HFFc6 (cell line): ENCODE data around the gene ATG16L1. TPM values are rescaled to one million over a fixed set of nuclear protein-coding genes. Genes with fewer than 3 reads are reported as not detected.

Source experiments
- DNase-seq: peaks from one replicate; pipeline ENCODE4 v3.0.0-alpha.2; 2018
- H3K27ac Mint-ChIP-seq: 2 replicates; pipeline ENCODE4 v1.8.0; 2020; ENCODE audit warnings: mild to moderate bottlenecking, mixed read lengths
- H3K27me3 Mint-ChIP-seq: 2 replicates; pipeline ENCODE4 v1.8.0; 2021; ENCODE audit warnings: mild to moderate bottlenecking, moderate library complexity, mixed read lengths; ENCODE audit not compliant: insufficient read depth
- H3K36me3 Mint-ChIP-seq: 2 replicates; pipeline ENCODE4 v1.8.0; 2021; ENCODE audit warnings: low read depth, mixed read lengths
- H3K4me1 Mint-ChIP-seq: 2 replicates; pipeline ENCODE4 v1.8.0; 2020; ENCODE audit warnings: low read depth, mixed read lengths
- H3K4me3 Mint-ChIP-seq: 2 replicates; pipeline ENCODE4 v1.8.0; 2020; ENCODE audit warnings: mild to moderate bottlenecking, moderate library complexity, mixed read lengths
- H3K9me3 Mint-ChIP-seq: 2 replicates; pipeline ENCODE4 v1.8.0; 2020; ENCODE audit warnings: mild to moderate bottlenecking, mixed read lengths
- CTCF ChIP-seq: fragments of 200-600 bp; sonication (generic); IDR thresholded peaks from 2 replicates; pipeline ENCODE4 v1.5.0; 2021; ENCODE audit warnings: antibody characterized with exemption, mild to moderate bottlenecking
- total RNA-seq, 6 experiments: library from RNA; stranded (reverse); fragmentation: NEBNext Ultra II Directional; extraction: Animal tissue kit (Norgen Biotek cat#: 25700); gene quantifications; 2 replicates in 1 of 6; 3 replicates in 5 of 6; pipeline ENCODE4 v1.2.3, GENCODE V29; 2021

Gene ATG16L1
- total RNA-seq, 6 experiments from 2014 or later = 19.7 to 22.8 (median 21.6) TPM

- Mint-ChIP-seq H3K4me1 (no peaks in the 10 kb centered on the region), H3K27me3 (peaks cover 48% of the 10 kb centered on the region), H3K27ac (no peak overlapping the region), H3K4me3 (no peak overlapping the region), H3K9me3 (no peaks in the 10 kb centered on the region; the same call in 1 of the 2 replicates), H3K36me3 (no peaks in the 10 kb centered on the region)
- no peak for DNase-seq
- no peak for TF ChIP-seq CTCF
Measured at GRCh38 chr2:233323851-233324250, 72.4 kb downstream of the ATG16L1 start.

- Mint-ChIP-seq H3K4me1 (peaks cover 6% of the 10 kb centered on the region; the same call in 1 of the 2 replicates), H3K27me3 (peaks cover 38% of the 10 kb centered on the region), H3K36me3 (no peaks in the 10 kb centered on the region)
Measured at GRCh38 chr2:233325256-233325655, 73.8 kb downstream of the ATG16L1 start.

GRCh38 chr2:233325814-233326213 is 74.3 kb downstream of the ATG16L1 start:
- peaks cover 34% of the 10 kb centered on the region for H3K27me3 Mint-ChIP-seq
- no peak overlapping the region for H3K4me3 Mint-ChIP-seq
- DNase-seq = no peak
- H3K27ac Mint-ChIP-seq = no peak overlapping the region
- no peaks in the 10 kb centered on the region for H3K36me3 Mint-ChIP-seq
- peaks cover 6% of the 10 kb centered on the region; the same call in 1 of the 2 replicates for H3K4me1 Mint-ChIP-seq
- TF ChIP-seq CTCF = no peak
- H3K9me3 Mint-ChIP-seq = no peaks in the 10 kb centered on the region; the same call in 1 of the 2 replicates

More at GRCh38 chr2:233325256-233325655, 73.8 kb downstream of the ATG16L1 start:
- H3K4me3 Mint-ChIP-seq = no peak overlapping the region
- no peak overlapping the region for H3K27ac Mint-ChIP-seq
- no peaks in the 10 kb centered on the region; the same call in 1 of the 2 replicates for H3K9me3 Mint-ChIP-seq
- no peak for DNase-seq
- no peak for TF ChIP-seq CTCF

- no peaks in the 10 kb centered on the region for H3K36me3 Mint-ChIP-seq
- peaks cover 6% of the 10 kb centered on the region; the same call in 1 of the 2 replicates for H3K4me1 Mint-ChIP-seq
- no peak overlapping the region for H3K4me3 Mint-ChIP-seq
- peaks cover 29% of the 10 kb centered on the region for H3K27me3 Mint-ChIP-seq
- no peak for DNase-seq
- no peak for TF ChIP-seq CTCF
- H3K27ac Mint-ChIP-seq = no peak overlapping the region
- H3K9me3 Mint-ChIP-seq = no peaks in the 10 kb centered on the region; the same call in 1 of the 2 replicates
Measured at GRCh38 chr2:233326500-233326899, 75.0 kb downstream of the ATG16L1 start.

- no peak for DNase-seq
- Mint-ChIP-seq H3K27ac (no peak overlapping the region), H3K36me3 (no peaks in the 10 kb centered on the region), H3K9me3 (no peaks in the 10 kb centered on the region; the same call in 1 of the 2 replicates), H3K27me3 (peaks cover 29% of the 10 kb centered on the region), H3K4me1 (peaks cover 6% of the 10 kb centered on the region; the same call in 1 of the 2 replicates), H3K4me3 (no peak overlapping the region)
- no peak for TF ChIP-seq CTCF
Measured at GRCh38 chr2:233328922-233329321, 77.4 kb downstream of the ATG16L1 start.
